ENCODE data around the gene COL4A1.

DNA sequence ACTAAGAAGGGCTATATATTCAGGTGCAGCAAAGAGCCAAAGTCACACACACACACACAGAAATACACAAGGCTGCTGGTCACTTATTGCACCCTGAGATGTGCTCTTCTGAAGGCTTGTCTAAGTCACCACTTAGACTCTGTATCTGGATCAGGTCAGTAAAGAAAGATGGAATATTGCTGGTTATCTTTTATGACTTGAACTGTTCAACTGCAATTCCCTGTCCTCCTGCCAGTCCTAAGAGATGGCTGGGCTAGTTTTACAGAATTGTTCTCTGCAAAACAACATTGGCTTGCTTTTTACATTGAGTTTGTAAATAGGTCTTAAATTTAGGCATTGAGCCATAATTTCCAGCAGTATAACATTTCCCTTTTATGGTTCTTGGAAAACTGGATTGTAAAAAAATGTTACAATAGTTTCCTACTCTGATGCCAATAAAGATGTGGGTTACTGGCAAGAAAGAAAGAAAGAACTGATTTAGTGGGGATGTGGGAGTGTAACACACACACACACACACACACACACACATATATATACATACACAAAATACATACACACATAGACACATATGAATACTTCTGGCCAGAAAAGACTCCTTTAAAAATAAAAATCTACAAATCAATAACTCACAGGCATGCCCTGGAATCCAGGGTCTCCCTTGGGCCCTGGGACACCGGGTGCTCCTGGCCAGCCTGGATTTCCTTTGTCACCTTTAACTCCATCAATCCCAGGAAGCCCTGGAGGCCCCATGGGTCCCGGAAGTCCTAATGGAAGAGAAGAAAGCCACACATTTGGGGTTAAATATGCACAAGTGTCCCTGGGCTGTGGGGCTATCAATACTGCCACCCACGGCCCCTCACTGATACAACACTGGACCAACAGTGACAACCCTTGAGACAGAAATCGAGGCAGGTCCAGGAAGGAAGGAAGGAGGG, 137.7 kb downstream of the COL4A1 start:
- TF ChIP-seq POLR2A (IDR thresholded peaks at IDR 0.05) = no peak
- TF ChIP-seq, protein P1, sequence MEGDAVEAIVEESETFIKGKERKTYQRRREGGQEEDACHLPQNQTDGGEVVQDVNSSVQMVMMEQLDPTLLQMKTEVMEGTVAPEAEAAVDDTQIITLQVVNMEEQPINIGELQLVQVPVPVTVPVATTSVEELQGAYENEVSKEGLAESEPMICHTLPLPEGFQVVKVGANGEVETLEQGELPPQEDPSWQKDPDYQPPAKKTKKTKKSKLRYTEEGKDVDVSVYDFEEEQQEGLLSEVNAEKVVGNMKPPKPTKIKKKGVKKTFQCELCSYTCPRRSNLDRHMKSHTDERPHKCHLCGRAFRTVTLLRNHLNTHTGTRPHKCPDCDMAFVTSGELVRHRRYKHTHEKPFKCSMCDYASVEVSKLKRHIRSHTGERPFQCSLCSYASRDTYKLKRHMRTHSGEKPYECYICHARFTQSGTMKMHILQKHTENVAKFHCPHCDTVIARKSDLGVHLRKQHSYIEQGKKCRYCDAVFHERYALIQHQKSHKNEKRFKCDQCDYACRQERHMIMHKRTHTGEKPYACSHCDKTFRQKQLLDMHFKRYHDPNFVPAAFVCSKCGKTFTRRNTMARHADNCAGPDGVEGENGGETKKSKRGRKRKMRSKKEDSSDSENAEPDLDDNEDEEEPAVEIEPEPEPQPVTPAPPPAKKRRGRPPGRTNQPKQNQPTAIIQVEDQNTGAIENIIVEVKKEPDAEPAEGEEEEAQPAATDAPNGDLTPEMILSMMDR (IDR thresholded peaks at IDR 0.05) = no peak
